Measurements from ENCODE around the gene MRPS26. TPM values are rescaled to one million over a fixed set of nuclear protein-coding genes. Genes with fewer than 3 reads are reported as not detected.

MRPS26 gene
- total and polyA plus RNA-seq, 2 experiments from 2014 or later, result 133 to 159 TPM

DNA sequence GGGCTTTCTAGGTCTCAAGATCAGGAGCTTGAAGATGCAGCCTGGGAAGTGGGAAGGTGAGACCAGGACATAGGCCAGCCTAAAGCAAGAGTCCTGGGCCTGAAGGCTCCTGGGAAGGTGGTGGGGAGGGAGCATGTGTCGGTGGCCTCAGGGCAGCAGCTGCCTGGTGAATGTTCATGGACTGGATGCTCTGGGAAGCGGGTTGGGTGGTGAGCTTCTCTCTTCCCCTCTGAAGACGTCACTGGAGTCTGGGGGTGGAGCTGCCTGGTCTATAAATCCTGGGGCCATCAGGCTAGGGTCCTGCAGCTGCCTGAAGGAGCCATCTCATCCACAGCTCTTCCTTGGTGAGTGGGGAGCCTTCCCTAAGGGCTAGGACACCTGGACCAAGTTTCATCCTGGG, 2.5 kb upstream of the MRPS26 start, which contains the start of gene GNRH2:
TSS of gene GNRH2 (plus strand) at position 301 of the 400 bp plus-strand sequence. CDS start 793 bp downstream, outside the sequence.
- Histone ChIP-seq H3K36me3 (peaks cover 16% of the 10 kb centered on the region), H3K4me3 (no peak within 1 kb of the TSS), H3K27me3 (no peaks in the 10 kb centered on the region), H3K27ac (no peak within 1 kb of the TSS), H3K4me1 (ENCODE audit: low read depth) (peaks cover 3% of the 10 kb centered on the region), H3K9me3 (ENCODE audit: low read depth) (no peaks in the 10 kb centered on the region)
- DNase-seq (ENCODE audit: low read depth in 1 of 2, low spot score in 1 of 2), result no peak
- TF ChIP-seq, protein P1, sequence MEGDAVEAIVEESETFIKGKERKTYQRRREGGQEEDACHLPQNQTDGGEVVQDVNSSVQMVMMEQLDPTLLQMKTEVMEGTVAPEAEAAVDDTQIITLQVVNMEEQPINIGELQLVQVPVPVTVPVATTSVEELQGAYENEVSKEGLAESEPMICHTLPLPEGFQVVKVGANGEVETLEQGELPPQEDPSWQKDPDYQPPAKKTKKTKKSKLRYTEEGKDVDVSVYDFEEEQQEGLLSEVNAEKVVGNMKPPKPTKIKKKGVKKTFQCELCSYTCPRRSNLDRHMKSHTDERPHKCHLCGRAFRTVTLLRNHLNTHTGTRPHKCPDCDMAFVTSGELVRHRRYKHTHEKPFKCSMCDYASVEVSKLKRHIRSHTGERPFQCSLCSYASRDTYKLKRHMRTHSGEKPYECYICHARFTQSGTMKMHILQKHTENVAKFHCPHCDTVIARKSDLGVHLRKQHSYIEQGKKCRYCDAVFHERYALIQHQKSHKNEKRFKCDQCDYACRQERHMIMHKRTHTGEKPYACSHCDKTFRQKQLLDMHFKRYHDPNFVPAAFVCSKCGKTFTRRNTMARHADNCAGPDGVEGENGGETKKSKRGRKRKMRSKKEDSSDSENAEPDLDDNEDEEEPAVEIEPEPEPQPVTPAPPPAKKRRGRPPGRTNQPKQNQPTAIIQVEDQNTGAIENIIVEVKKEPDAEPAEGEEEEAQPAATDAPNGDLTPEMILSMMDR (IDR thresholded peaks at IDR 0.05; ENCODE audit: low read depth, low read length), result no peak

DNA sequence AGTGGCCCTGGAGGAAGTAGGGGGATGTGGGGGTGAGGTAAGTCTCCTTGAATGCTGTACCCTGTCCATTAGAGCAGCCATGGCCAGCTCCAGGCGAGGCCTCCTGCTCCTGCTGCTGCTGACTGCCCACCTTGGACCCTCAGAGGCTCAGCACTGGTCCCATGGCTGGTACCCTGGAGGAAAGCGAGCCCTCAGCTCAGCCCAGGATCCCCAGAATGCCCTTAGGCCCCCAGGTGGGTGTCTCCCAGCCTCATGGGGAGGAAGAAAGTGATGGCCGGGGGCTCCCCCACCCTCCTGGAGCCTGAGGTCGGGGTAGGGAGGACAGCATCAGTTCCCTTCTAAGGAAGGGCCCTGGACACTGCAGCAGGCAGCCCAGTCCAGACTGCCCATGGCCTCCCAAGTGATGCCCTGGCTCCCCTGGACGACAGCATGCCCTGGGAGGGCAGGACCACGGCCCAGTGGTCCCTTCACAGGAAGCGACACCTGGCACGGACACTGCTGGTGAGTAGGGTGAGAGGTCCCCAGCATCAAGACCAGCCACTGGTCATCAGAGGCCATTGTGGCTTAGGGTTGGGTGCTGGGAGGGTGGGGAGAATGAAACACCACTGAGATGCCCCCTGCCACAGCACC, 1.4 kb upstream of the MRPS26 start:
- H3K4me3 ChIP-seq, result no peak overlapping the region
- H3K9me3 ChIP-seq (ENCODE audit: low read depth), result no peaks in the 10 kb centered on the region
- TF ChIP-seq, protein P1 (IDR thresholded peaks at IDR 0.05; ENCODE audit: low read depth, low read length), result no peak
- H3K27me3 ChIP-seq, result no peaks in the 10 kb centered on the region
- no peak overlapping the region for H3K27ac ChIP-seq
- H3K4me1 ChIP-seq (ENCODE audit: low read depth), result peaks cover 3% of the 10 kb centered on the region
- DNase-seq (ENCODE audit: low read depth in 1 of 2, low spot score in 1 of 2), result no peak
- peaks cover 12% of the 10 kb centered on the region for H3K36me3 ChIP-seq

DNA sequence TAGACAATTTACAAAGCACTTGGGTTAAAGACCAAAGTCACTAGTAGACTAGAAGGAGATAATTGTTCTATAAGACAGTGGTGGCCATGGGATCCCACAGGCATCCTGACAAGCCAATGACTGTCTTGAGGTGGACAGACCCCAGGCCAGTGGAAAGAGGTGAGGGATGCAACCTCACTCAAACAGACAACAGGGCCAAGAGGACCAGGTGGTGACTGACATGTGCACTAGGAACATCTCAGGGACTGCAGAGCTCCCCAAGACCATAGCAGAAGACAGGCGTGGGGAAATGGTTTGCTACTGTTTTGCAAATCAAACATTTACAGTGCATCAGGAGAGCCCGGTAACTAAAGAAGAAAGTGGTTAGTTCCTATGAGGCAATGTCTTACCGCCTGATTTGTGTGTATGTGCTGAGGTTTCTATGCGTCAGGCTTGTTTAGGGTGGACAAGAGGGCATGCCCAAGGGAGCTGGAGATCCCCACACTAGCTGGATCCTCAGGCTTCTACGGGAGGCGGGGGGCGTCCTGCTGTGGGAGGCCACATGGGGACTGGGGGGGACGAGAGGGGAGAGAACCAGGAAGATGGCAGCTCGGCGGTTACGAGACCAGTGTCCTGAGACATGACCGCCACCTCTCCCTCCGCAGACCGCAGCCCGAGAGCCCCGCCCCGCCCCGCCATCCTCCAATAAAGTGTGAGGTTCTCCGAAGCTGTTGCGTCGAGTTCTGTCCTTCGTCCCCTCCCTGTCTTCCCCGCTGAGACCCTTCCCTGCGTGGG, 623 bp upstream of the MRPS26 start:
- Histone ChIP-seq H3K9me3 (ENCODE audit: low read depth) (no peaks in the 10 kb centered on the region), H3K27me3 (no peaks in the 10 kb centered on the region), H3K4me3 (peak overlapping the region; percentile 93), H3K36me3 (peaks cover 11% of the 10 kb centered on the region), H3K27ac (peak overlapping the region; percentile 52), H3K4me1 (ENCODE audit: low read depth) (peaks cover 3% of the 10 kb centered on the region)
- TF ChIP-seq, protein P1 (IDR thresholded peaks at IDR 0.05; ENCODE audit: low read depth, low read length), result no peak
- DNase-seq (ENCODE audit: low read depth in 1 of 2, low spot score in 1 of 2), result peak; percentile 80 to 81

DNA sequence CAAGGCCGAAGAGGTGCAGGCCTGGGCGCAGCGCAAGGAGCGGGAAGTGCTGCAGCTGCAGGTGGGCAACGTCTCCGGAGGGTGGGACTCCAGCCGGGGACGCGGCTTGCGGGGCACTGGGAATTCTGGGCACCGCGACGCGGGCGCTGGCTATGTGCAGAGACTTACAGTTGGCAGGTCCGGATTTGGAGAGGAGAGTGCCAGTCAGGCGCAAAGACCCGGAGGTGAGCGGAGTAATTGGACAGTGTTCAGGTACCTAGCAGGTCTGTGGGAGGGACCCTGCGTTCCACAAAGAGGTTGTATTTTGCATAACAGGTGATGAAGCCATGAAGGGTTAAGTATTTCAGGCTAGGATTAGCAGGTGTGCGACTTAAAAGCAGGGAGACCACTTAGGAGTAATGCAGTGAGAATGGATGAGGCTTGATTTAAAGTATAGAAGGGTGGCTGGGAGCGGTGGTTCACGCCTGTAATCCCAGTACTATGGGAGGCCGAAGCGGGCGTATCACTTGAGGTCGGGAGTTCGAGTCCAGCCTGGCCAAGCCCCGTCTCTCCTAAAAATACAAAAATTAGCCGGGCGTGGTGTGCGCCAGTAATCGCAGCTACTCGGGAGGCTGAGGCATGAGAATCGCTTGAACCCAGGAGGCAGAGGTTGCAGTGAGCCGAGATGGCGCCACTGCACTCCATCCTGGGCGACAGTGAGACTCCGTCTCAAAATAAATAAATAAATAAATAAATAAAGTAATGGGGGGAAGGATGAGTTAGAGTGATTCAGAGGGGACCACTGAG, 1.0 kb downstream of the MRPS26 start:
- Histone ChIP-seq H3K27ac (peak overlapping the region; percentile 52), H3K36me3 (peaks cover 11% of the 10 kb centered on the region), H3K27me3 (no peaks in the 10 kb centered on the region), H3K4me1 (ENCODE audit: low read depth) (peaks cover 3% of the 10 kb centered on the region), H3K9me3 (ENCODE audit: low read depth) (no peaks in the 10 kb centered on the region), H3K4me3 (peak overlapping the region; percentile 93)
- DNase-seq (ENCODE audit: low read depth in 1 of 2, low spot score in 1 of 2), result peak in 1 of 2 donors; percentile 13
- TF ChIP-seq, protein P1 (IDR thresholded peaks at IDR 0.05; ENCODE audit: low read depth, low read length), result no peak

All from cardiac muscle cell (in vitro differentiated cells and primary cell).